Heart left ventricle (tissue), 13 donors: ENCODE data around the gene SURF6.

ENCODE experiments used
- POLR2A ChIP-seq, 2 donors: fragments of 450-650 bp; IDR thresholded peaks; one replicate each; pipeline ENCODE4 v1.6.1; 2017; ENCODE audit warnings: antibody characterized with exemption in 2 of 2, mild to moderate bottlenecking in 2 of 2, moderate library complexity in 2 of 2
- TF ChIP-seq, protein P1 (sequence below), 12 donors: fragments of 200-600 bp; sonication (generic) in 4 of 12; IDR thresholded peaks; one replicate each; pipeline versions ENCODE4 v1.5.0 to v1.8.0; 2018 to 2022; ENCODE audit warnings: antibody characterized with exemption in 12 of 12, mild to moderate bottlenecking in 5 of 12
- donor health status: ischemic (EF 13 %, LVEDD 7.1; RV severe dilation, severe dysfunction).
- donor health status: DM: no; HTN: yes; CAD: no.
- donor health status: DM: no; HTN: no; CAD: no.
- donor health status: ischemic (EF 25% LVEDD 6.9; RV normal size, moderate dysfunction).
- donor health status: ischemic (EF 25% LVEDD 5.7; RV mildly dilated, moderate dysfunction).
- donor health status: ischemic (EF 35%, LVEDD 5.7; RV mildly dilated, moderate dysfunction).
- donor health status: nonischemic (EF 11% LVEDD 7.7; RV severe dilation, severe dysfunction).
- donor health status: DM: yes; HTN: yes; CAD: no.
- donor health status: PGD.
- donor health status: ischemic (EF 29% LVEDD 5.4; RV normal size, mild dysfunction).
- donor health status: nonischemic (EF 23%, LVEDD 6.1; RV moderate dilation, normal function).

- TF ChIP-seq, protein P1, sequence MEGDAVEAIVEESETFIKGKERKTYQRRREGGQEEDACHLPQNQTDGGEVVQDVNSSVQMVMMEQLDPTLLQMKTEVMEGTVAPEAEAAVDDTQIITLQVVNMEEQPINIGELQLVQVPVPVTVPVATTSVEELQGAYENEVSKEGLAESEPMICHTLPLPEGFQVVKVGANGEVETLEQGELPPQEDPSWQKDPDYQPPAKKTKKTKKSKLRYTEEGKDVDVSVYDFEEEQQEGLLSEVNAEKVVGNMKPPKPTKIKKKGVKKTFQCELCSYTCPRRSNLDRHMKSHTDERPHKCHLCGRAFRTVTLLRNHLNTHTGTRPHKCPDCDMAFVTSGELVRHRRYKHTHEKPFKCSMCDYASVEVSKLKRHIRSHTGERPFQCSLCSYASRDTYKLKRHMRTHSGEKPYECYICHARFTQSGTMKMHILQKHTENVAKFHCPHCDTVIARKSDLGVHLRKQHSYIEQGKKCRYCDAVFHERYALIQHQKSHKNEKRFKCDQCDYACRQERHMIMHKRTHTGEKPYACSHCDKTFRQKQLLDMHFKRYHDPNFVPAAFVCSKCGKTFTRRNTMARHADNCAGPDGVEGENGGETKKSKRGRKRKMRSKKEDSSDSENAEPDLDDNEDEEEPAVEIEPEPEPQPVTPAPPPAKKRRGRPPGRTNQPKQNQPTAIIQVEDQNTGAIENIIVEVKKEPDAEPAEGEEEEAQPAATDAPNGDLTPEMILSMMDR (IDR thresholded peaks at IDR 0.05), result no peak
- TF ChIP-seq POLR2A (IDR thresholded peaks at IDR 0.05), result no peak
Observed at GRCh38 chr9:133360400-133361393, 24.7 kb upstream of the SURF6 start.
